GF-D8 (cell line): ENCODE measurements around the gene ACSL4.
A peak's percentile ranks its signal among the peaks of the same experiment; 100 is the strongest.
"Not testable (repeated sequence)": the region's sequence is repeated elsewhere in the genome, so short reads cannot be mapped to it uniquely, and the experiment has no call there.

Source experiments
- DNase-seq: peaks from one replicate; lab custom pipeline; 2025; lab: John Stamatoyannopoulos, UW

The ACSL4 gene

GRCh38 chrX:109667986-109668385, 65.1 kb downstream of the ACSL4 start:
- no peak for DNase-seq

- DNase-seq, result no peak
Measured at GRCh38 chrX:109660435-109661143, 72.5 kb downstream of the ACSL4 start.

DNA sequence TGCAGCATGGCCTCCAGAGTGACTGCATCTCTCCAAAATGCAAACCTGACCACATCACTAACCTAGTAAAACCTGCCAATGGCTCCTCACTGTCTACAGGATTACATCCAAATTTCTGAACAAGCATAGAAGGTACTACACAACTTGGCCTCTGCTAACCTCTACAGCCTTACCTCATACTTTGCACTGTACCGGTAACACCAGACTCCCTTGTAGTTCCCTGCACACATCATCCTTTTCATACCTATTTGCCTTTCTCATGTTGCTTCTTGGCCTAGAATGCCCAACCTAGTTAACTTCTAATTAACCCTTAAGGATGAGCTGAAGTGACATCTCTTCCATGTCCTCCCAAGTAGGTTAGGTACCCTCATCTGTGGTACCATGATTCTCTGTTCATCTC, 74.7 kb downstream of the ACSL4 start:
- DNase-seq, result no peak

DNA sequence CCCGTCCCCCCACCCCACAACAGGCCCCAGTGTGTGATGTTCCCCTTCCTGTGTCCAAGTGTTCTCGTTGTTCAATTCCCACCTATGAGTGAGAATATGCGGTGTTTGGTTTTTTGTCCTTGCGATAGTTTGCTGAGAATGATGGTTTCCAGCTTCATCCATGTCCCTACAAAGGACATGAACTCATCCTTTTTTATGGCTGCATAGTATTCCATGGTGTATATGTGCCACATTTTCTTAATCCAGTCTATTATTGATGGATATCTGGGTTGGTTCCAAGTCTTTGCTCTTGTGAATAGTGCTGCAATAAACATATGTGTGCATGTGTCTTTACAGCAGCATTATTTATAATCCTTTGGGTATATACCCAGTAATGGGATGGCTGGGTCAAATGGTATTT, 75.7 kb downstream of the ACSL4 start:
- not testable (repeated sequence) for DNase-seq

GRCh38 chrX:109656774-109657173, 76.3 kb downstream of the ACSL4 start:
- DNase-seq, result no peak

DNA sequence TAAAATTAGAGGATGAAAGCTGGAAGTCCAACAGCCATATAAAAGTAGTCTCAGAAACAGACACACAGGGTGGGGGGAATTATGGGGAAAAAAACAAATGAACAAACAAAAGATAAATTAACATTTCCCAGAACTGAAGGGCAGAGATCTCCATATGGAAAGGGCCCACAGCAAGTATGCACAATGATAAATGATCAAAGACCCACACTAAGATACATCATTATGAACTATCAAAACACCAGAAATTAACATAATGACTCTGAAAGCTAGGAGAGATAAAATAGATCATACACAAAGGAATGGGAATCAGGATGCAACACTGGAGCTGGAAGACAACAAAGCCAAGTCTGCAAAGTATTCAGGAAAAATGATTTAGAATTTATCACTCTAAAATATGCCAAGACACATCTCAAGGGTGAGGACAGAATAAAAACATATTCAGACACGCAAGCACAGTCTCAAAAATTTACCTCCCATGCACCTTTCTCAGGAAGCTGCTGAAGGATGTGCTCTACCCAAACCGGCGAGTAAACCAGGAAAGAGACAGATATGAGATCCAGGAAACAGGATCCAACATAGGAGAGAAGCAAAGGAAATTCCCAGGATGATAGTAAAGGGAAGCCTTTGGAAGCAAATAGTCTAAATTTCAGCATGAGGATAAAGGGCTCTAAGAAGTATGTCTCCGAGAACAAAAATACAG, 77.4 kb downstream of the ACSL4 start:
- no peak for DNase-seq

DNA sequence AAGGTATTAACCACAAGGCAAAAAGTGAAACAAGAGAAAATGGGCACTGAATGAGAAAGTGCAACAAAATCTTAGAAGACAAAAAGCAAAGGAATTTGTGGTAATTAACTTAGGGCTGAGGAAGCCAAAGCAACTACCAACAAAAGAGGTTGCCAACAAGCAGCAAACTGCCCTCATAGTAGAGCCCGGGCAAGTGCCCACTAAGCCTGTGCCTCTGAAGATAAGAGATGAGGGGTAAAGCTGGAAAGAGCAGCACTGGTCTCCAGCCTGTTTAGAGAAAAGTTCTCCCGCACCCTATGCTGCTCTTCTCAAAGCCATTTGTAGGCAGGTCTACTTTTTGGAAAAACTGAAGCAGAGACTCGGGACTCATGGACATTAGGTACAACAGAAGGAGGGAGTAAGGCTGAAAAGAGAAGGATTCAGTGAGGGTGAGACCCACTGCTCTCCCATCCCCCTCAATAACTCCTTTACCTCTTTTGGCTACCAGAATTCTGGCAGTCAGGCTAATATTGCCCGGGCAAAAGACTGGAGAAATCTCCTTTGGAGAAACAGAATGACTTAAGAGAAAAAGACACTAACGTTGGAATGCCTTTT, 78.4 kb downstream of the ACSL4 start:
- DNase-seq, result no peak

GRCh38 chrX:109644671-109645070, 88.4 kb downstream of the ACSL4 start:
- not testable (repeated sequence) for DNase-seq

DNA sequence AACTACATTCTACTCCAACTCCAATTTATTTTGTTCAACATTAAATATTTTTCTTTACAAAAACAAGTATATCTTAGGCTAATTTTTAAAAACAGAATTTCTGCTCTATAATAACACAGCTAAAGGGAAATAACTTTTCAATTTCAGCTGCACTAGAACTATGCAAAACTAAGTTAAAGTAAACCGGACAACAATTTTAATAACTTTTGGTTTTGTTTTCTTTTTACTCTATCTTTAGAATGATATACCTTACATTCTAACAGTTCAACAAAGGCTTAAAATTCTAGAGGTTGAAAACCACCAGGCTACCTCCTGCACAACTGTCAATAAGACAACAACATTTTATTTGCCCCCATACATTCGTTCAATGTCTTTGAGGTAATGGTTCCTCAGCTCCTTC, 89.4 kb downstream of the ACSL4 start:
- DNase-seq, result no peak

- DNase-seq, result no peak
Measured at GRCh38 chrX:109638158-109638557, 94.9 kb downstream of the ACSL4 start.

- DNase-seq, result not testable (repeated sequence)
Measured at GRCh38 chrX:109637477-109637876, 95.6 kb downstream of the ACSL4 start.

GRCh38 chrX:109635146-109635545, 97.9 kb downstream of the ACSL4 start:
- DNase-seq, result peak; percentile 1

DNA sequence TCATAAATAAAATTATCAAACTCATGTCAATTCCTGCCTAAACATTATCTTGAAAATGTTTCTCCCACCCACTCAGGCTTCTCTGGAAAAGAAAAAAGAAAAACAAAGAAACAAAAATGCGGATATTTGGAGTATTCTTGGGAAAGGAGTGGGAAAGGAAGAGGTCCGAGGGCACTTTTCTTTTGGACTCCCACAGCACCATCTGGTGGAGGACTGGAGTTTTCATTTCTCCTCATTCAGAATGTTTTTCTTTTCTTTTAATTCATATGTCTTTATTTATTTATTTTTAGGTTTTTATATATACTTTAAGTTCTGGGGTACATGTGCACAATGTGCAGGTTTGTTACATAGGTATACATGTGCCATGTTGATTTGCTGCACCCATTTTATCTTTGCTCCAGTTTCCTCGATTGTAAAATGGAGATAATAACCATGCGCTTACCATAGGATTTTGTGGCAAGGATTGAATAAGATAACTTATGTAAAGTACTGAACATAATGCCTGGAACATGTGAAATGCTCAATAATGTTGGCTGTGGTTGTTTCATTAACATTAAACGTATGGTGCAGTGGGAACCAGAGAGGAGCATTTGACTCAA, 100.1 kb downstream of the ACSL4 start:
- no peak for DNase-seq

DNA sequence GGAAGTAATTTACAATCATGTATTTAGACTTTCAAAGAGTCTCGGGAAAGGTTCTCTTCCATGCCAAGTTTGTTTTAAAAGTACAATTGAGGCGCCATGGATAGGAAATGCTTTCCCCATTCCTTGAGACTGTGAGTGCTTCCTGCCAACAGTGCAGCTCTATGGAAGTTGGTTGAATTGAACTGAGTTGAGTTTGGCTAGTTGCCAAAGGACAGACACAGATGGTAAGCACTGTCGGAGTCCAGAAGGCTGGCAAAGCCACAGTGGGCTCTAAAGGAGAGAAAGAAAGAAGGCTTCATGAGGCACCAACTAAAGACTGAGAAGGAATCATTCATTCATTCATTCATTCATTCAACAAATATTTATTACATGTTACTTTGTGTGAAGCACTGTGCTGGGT, 103.7 kb downstream of the ACSL4 start:
- no peak for DNase-seq

GRCh38 chrX:109626637-109627036, 106.4 kb downstream of the ACSL4 start:
- no peak for DNase-seq

DNA sequence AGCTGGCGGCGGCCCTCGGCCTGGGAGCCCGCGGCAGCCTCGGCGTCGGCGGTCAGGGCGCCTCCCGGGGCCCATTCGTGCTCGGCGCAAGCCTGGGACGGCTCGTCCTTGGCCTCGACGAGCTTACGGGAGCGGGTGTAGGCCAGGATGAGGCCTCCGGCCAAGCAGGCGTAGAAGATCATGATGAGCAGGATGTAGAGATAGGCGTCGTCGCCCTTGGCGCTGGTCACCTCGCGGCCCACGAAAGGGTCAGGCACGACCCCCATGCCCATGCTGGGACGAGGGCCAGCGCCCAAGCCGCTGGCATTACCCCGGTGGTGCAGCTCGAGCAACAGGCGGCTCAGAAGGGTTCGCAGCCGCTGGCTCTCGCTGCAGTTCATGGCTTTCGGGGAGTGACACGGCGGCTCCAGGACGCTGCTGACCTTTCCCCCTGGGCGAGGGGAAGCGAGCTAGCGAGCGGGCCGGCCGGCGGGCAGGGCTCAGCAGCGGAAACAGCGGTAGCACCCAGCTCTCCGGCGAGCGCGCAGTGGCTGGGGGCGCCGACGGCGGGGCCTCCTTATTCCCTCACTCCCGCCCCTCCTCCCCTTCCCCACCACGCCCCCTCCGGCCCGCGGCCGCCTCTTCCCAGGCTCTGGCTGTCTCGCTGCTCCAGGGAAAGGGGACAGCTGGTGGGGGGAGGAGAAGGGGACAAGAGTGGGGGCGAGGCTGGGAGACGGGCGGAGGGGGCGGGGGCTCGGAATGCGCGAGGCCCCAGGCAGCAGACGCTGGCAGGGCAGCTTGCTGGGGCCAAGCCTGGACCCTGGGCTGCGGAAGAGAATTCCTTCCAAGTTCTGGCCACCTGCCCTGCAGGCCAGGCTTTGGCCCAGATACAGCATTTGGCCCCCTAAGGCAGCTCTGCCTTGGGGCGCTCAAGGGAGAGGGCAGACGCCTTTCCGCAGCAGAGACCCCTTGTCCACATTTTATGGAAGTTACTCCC, 108.1 kb downstream of the ACSL4 start, which contains the start of gene KCNE5:
Gene KCNE5, minus strand, starts transcription at position 532 of the 976 bp plus-strand sequence. Its CDS starts 152 bp downstream, at position 380.
- DNase-seq, result no peak

DNA sequence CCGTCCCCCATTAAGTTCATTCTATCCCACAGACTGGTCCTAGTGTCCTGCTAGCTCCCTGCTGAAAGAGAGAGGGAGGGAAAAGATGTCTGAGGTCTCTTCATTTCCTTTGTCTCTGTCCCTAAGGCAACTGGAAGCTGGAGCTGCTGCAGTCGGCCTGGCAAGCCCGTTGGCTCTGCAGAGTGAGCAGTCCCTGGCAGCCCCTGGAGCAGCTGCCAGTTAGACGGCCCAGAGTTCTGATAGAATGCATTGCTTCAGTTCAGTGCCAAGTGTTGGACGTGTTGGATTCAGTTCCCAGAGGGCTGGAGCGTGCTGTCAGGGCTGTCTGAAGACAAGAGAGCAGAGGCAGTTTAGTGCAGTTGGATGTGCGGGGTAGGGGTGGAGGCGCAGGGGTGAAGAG, 109.1 kb downstream of the ACSL4 start:
- DNase-seq, result no peak

DNA sequence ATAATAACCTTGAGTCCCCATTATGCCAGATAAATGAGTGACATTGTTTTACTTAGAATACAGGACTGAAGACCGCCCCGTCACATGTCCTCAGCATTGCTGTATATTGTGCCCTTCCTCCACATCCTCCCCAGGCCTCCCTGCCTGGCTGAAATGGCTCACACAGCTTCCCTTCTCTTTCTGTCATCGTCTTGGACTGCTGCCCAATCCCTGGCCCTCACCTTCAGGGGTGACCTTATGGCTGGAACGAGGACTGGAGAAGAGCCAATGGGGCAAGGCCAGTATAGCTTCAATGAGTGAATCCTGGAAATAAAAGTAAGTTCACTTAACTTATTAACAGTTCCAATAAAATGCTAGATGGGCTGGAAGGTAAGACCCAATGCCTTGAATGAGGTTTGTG, 110.8 kb downstream of the ACSL4 start:
- DNase-seq, result no peak

GRCh38 chrX:109619771-109620170, 113.3 kb downstream of the ACSL4 start:
- DNase-seq, result peak; percentile 81

GRCh38 chrX:109614951-109615350, 118.1 kb downstream of the ACSL4 start:
- no peak for DNase-seq

GRCh38 chrX:109601486-109601885, 131.6 kb downstream of the ACSL4 start:
- DNase-seq, result no peak

- no peak for DNase-seq
Measured at GRCh38 chrX:109600237-109600651, 132.8 kb downstream of the ACSL4 start.
